NT2/D1 (cell line): ENCODE results near the gene MEAF6.

ENCODE experiments used
- SUZ12 ChIP-seq: IDR thresholded peaks from 2 replicates; pipeline ENCODE4 v1.6.1; 2011; ENCODE audit not compliant: insufficient read length, insufficient read depth; ENCODE audit errors: extremely low read depth
- YY1 ChIP-seq: IDR thresholded peaks from 2 replicates; pipeline ENCODE4 v1.6.1; 2011; ENCODE audit not compliant: insufficient read length, insufficient read depth
- ZNF274 ChIP-seq: IDR thresholded peaks from 2 replicates; pipeline ENCODE4 v1.6.1; 2011; ENCODE audit warnings: mild to moderate bottlenecking, low read depth, low read length

DNA sequence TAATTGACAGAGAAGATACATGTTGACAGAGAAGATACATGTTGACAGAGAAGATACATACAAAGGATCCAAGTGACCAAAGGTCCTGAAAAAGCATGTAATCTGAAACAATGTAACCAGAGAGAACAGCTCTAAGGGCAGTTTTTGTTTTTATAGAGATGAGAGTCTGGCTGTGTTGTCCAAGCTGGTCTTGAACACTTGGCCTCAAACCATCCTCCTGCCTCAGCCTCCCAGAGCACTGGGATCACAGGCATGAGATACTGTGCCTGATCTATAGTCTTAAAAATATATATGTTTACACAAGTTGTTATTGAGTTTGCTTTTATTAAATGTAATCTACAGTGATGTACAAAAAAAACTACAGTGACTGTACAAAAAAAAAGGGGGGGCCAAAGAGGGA is 12.5 kb downstream of the MEAF6 start:
- no peak for TF ChIP-seq ZNF274
- TF ChIP-seq YY1 = no peak
- TF ChIP-seq SUZ12 = no peak
